Progenitor cell of endocrine pancreas (in vitro differentiated cells): ENCODE measurements around the gene INAVA. TPM values are rescaled to one million over a fixed set of nuclear protein-coding genes. Genes with fewer than 3 reads are reported as not detected.

ENCODE experiments used
- DNase-seq: peaks from one replicate; pipeline ENCODE4 v3.0.0; 2021; ENCODE audit warnings: low spot score; ENCODE audit not compliant: unreplicated experiment
- H3K27ac Mint-ChIP-seq: 2 replicates; pipeline ENCODE4 v1.8.0; 2021; ENCODE audit warnings: mild to moderate bottlenecking, moderate library complexity, mixed read lengths
- H3K27me3 Mint-ChIP-seq: 2 replicates; pipeline ENCODE4 v1.8.0; 2021; ENCODE audit warnings: mixed read lengths
- H3K36me3 Mint-ChIP-seq: 2 replicates; pipeline ENCODE4 v1.8.0; 2022; ENCODE audit warnings: mixed read lengths; ENCODE audit not compliant: insufficient read depth
- H3K4me1 Mint-ChIP-seq: 2 replicates; pipeline ENCODE4 v1.8.0; 2021; ENCODE audit warnings: low read depth, mixed read lengths
- H3K4me3 Mint-ChIP-seq: 2 replicates; pipeline ENCODE4 v1.8.0; 2021; ENCODE audit warnings: low read depth, mild to moderate bottlenecking, moderate library complexity, mixed read lengths
- H3K9me3 Mint-ChIP-seq: 2 replicates; pipeline ENCODE4 v1.8.0; 2021; ENCODE audit warnings: low read depth, mixed read lengths
- CTCF ChIP-seq: fragments of 200-600 bp; sonication (generic); IDR thresholded peaks from one replicate; pipeline ENCODE4 v1.5.0; 2021; ENCODE audit warnings: antibody characterized with exemption, mild to moderate bottlenecking; ENCODE audit not compliant: unreplicated experiment
- total RNA-seq: library from RNA; stranded (reverse); gene quantifications from 2 replicates; pipeline ENCODE4 v1.2.1, GENCODE V29; 2021

The INAVA gene
- total RNA-seq, 1 donor from 2014 or later: 84.2 TPM

- Mint-ChIP-seq H3K36me3 (peaks cover 12% of the 10 kb centered on the region), H3K27ac (no peak overlapping the region), H3K4me1 (no peaks in the 10 kb centered on the region), H3K9me3 (no peaks in the 10 kb centered on the region), H3K27me3 (peaks cover 6% of the 10 kb centered on the region), H3K4me3 (no peak overlapping the region)
- no peak for TF ChIP-seq CTCF
- DNase-seq: no peak
These were observed 28.2 kb upstream of the INAVA start for GRCh38 chr1:200866521-200866920.

- TF ChIP-seq CTCF: no peak
- Mint-ChIP-seq H3K4me1 (no peaks in the 10 kb centered on the region), H3K36me3 (peaks cover 12% of the 10 kb centered on the region), H3K9me3 (no peaks in the 10 kb centered on the region), H3K4me3 (no peak overlapping the region), H3K27me3 (peaks cover 13% of the 10 kb centered on the region), H3K27ac (no peak overlapping the region)
- no peak for DNase-seq
These were observed 27.5 kb upstream of the INAVA start for GRCh38 chr1:200867018-200867811.

DNA sequence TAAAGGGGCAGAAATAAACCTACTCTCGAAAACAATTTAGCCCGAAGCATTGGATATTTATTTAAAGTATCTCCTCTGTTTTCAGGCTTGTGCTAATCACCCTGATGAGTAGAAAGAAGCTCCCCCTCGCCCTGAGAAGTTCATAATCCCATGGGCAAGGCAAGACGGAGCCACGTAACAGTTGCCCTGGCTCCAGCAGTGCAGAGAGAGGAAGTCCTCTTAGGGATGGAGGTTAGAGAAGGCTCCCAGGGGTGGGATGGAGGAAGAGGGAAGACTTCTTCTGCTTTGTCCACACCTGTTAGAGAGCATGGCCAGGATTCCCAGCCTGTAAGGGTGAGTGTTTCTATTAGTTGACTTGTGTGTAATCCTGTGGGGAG, 25.3 kb upstream of the INAVA start:
- H3K27ac Mint-ChIP-seq: no peak overlapping the region
- no peak for TF ChIP-seq CTCF
- no peak for DNase-seq

DNA sequence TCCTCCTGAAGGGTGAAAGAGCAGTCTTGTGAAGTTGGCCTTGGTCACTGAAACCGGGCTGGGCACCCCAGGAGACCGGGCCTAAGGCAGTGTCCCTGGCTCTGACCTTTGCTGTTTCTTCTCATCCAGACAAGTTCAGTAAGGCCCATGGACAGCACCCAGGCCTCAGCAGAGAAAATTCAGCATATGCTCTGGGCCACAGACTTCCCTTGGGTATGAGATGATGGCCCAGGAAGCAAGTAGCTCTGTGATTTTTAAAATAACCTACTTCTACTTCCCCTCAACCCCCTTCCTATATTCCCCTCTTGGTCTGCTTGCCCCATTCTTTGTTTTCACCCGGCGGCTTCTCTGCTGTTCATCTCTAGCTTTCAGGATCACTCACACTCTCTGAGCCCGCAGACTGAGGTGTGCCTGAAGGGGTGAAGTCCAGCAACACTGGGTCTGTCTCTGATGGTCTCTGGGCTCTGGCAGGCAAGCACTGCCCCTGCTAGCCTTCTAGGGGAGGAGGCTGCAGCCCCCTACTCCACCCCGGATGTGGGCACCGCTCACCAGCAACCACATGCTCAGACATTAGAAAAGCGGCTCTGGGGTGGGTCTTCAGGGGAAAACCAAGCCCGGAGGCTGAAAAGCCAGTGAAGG, 24.8 kb upstream of the INAVA start:
- H3K27me3 Mint-ChIP-seq: peaks cover 19% of the 10 kb centered on the region
- no peak for TF ChIP-seq CTCF
- H3K27ac Mint-ChIP-seq: no peak overlapping the region
- peaks cover 3% of the 10 kb centered on the region for H3K36me3 Mint-ChIP-seq
- no peak overlapping the region for H3K4me3 Mint-ChIP-seq
- DNase-seq: no peak
- no peaks in the 10 kb centered on the region for H3K4me1 Mint-ChIP-seq
- H3K9me3 Mint-ChIP-seq: no peaks in the 10 kb centered on the region

More for the DNA sequence above, 25.3 kb upstream of the INAVA start:
- Mint-ChIP-seq H3K4me1 (no peaks in the 10 kb centered on the region), H3K36me3 (peaks cover 4% of the 10 kb centered on the region), H3K9me3 (no peaks in the 10 kb centered on the region), H3K4me3 (no peak overlapping the region), H3K27me3 (peaks cover 14% of the 10 kb centered on the region)

- H3K9me3 Mint-ChIP-seq: no peaks in the 10 kb centered on the region
- peaks cover 25% of the 10 kb centered on the region for H3K27me3 Mint-ChIP-seq
- TF ChIP-seq CTCF: no peak
- no peaks in the 10 kb centered on the region for H3K36me3 Mint-ChIP-seq
- H3K4me1 Mint-ChIP-seq: no peaks in the 10 kb centered on the region
- no peak within 1 kb of the TSS for H3K27ac Mint-ChIP-seq
- no peak for DNase-seq
- H3K4me3 Mint-ChIP-seq: no peak within 1 kb of the TSS
These were observed 22.1 kb upstream of the INAVA start, which contains the start of gene GPR25 for GRCh38 chr1:200872446-200873115. Gene GPR25, plus strand, starts transcription at chr1:200872981. Its CDS starts 57 bp downstream, at chr1:200873038.
